ENCODE measurements around the gene MEST. TPM values are rescaled to one million over a fixed set of nuclear protein-coding genes. Genes with fewer than 3 reads are reported as not detected.
A peak's percentile ranks its signal among the peaks of the same experiment; 100 is the strongest.
"Not testable (repeated sequence)": the region's sequence is repeated elsewhere in the genome, so short reads cannot be mapped to it uniquely, and the experiment has no call there.

Gene MEST
- total and polyA plus RNA-seq, 3 experiments from 2014 or later, result 1.8 to 4.3 (median 2.7) TPM

DNA sequence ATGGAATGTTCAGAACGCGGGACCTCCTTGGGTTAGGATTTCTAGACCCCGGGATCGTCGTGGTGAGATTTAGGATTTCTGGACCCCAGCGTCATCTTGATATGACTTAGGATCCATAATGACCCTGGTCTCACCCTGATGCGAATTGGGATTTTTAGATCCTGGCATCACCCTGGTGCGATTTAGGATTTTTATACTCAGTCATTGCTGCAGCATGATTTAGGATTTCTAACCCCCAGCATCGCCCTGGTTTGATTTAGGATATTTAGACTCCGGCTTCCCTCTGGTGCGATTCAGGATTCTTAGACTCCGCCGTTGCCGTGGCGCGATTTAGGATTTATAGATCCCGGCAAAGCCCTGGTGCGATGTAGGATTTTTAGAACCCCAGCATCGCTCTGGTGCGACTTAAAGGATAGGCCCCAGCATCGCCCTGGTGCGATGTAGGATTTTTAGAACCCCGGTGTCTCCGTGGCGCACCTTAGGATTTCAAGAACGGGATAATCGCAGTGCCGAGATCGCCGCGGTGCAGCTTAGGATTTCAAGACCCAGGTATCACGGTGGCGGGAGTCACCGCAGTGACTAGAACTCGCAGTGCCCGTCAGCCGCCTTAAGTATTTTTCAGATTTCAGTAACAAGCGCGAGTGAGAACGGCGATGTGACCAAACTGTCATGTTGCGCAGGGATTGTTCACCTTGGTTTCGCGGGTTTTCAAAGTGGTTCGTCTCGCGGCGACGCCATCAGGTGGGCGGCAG is 814 bp downstream of the MEST start:
- Histone ChIP-seq H3K27ac (ENCODE audit: low read depth, low read length) (no peak overlapping the region), H3K4me3 (ENCODE audit: low read length) (no peak overlapping the region), H3K27me3 (ENCODE audit: insufficient read depth, low read length, poor library complexity, severe bottlenecking) (peaks cover 11% of the 10 kb centered on the region), H3K9me3 (ENCODE audit: low read length) (peaks cover 4% of the 10 kb centered on the region), H3K4me1 (ENCODE audit: insufficient read depth, low read length) (peaks cover 3% of the 10 kb centered on the region), H3K36me3 (ENCODE audit: insufficient read depth, low read length) (no peaks in the 10 kb centered on the region)
- peaks cover 0 to 2% (median 0%) of the 10 kb centered on the region in 5 donors for H3K9me3 Mint-ChIP-seq
- CTCF ChIA-PET, result no interaction called here
- H3K27ac Mint-ChIP-seq, result no peak overlapping the region
- peak overlapping the region in 6 of 7 donors; percentile 33 to 82 (median 49) for H3K4me3 Mint-ChIP-seq
- POLR2A ChIA-PET, result no interaction called here
- H3K4me1 Mint-ChIP-seq, result peaks cover 9 to 20% (median 15%) of the 10 kb centered on the region in 3 donors
- peak in 1 of 5 donors; percentile 28 for DNase-seq
- peaks cover 26 to 54% of the 10 kb centered on the region in 2 donors for H3K27me3 Mint-ChIP-seq
- peaks cover 0 to 1% (median 0%) of the 10 kb centered on the region in 3 donors for H3K36me3 Mint-ChIP-seq

DNA sequence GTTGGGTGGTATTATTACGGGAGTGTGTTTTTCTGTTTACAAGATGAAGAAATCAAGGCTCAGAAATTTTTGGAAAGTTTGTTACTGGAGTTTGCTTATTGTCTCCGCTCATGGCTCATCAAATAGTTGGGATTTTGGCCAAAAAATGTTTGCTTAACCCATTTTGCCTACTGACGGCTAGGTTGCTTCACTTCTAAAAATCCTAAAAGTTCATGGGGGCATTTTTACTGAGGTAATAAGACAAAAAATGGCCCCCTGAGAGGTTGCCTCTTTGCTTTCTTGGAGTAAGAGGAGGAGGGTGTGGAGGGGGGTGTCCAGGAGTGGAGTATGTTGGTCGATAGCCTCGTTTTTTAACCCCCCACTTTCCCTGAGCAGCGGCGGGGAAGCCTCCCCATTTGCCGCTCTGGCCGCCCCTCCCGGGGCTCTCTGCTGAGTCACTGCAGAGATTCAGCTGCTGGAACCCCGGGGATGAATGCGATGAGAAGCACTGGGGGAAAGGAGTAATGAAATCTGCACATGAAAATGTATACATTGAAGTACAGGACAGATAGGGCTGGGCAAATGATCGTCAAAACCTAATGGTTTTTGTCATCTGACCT is 1.5 kb downstream of the MEST start:
- H3K36me3 ChIP-seq (ENCODE audit: insufficient read depth, low read length), result no peaks in the 10 kb centered on the region
- H3K9me3 ChIP-seq (ENCODE audit: low read length), result peaks cover 4% of the 10 kb centered on the region
- Mint-ChIP-seq H3K27me3 (peaks cover 26 to 48% of the 10 kb centered on the region in 2 donors), H3K36me3 (peaks cover 0 to 3% (median 2%) of the 10 kb centered on the region in 3 donors), H3K9me3 (peaks cover 0 to 2% (median 0%) of the 10 kb centered on the region in 5 donors), H3K27ac (no peak overlapping the region), H3K4me3 (peak overlapping the region in 5 of 7 donors; percentile 23 to 49 (median 46)), H3K4me1 (peaks cover 9 to 20% (median 15%) of the 10 kb centered on the region in 3 donors)
- DNase-seq, result no peak
- no peak overlapping the region for H3K4me3 ChIP-seq (ENCODE audit: low read length)
- ChIA-PET POLR2A (no interaction called here), CTCF (no interaction called here)
- no peak overlapping the region for H3K27ac ChIP-seq (ENCODE audit: low read depth, low read length)
- peaks cover 3% of the 10 kb centered on the region for H3K4me1 ChIP-seq (ENCODE audit: insufficient read depth, low read length)
- peaks cover 11% of the 10 kb centered on the region for H3K27me3 ChIP-seq (ENCODE audit: insufficient read depth, low read length, poor library complexity, severe bottlenecking)

DNA sequence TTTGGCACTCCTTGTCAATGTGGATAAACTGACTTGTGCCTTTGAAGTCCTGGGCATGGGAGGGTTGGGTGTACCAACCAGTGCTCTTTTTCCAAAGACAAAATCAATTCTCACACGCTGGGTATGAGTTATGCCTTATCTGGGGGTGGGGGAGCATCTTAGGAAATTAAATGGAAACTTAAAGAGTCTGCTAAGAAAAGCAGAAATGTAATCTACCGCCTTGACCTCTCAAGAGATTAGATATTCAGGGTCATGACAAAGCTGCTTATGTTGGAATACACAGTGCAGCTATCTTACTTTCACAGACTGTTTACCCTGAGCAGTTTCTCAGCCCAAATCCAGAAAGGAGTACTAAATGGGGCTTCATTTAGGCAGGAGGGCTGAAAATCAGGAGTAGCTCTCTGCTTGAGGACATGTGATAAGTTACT is 2.6 kb downstream of the MEST start:
- no peak overlapping the region for H3K27ac ChIP-seq (ENCODE audit: low read depth, low read length)
- DNase-seq, result no peak
- no peaks in the 10 kb centered on the region for H3K36me3 ChIP-seq (ENCODE audit: insufficient read depth, low read length)
- H3K9me3 ChIP-seq (ENCODE audit: low read length), result peaks cover 4% of the 10 kb centered on the region
- Mint-ChIP-seq H3K4me3 (no peak overlapping the region), H3K4me1 (peaks cover 9 to 20% (median 15%) of the 10 kb centered on the region in 3 donors), H3K27me3 (peaks cover 17 to 38% of the 10 kb centered on the region in 2 donors), H3K9me3 (peaks cover 0 to 2% (median 0%) of the 10 kb centered on the region in 5 donors), H3K27ac (no peak overlapping the region), H3K36me3 (peaks cover 0 to 5% (median 2%) of the 10 kb centered on the region in 3 donors)
- H3K27me3 ChIP-seq (ENCODE audit: insufficient read depth, low read length, poor library complexity, severe bottlenecking), result peaks cover 11% of the 10 kb centered on the region
- H3K4me1 ChIP-seq (ENCODE audit: insufficient read depth, low read length), result peaks cover 3% of the 10 kb centered on the region
- POLR2A ChIA-PET, result no interaction called here
- H3K4me3 ChIP-seq (ENCODE audit: low read length), result no peak overlapping the region
- CTCF ChIA-PET, result interaction anchor here (1.0 kb wide), 1 partner anchor 241 kb away, joined by 3 read pairs; no protein-coding TSS in a partner anchor

- H3K27ac ChIP-seq (ENCODE audit: low read depth, low read length), result no peak overlapping the region
- no peak overlapping the region for H3K4me3 ChIP-seq (ENCODE audit: low read length)
- H3K27me3 Mint-ChIP-seq, result no peaks in the 10 kb centered on the region
- no peaks in the 10 kb centered on the region for H3K36me3 ChIP-seq (ENCODE audit: insufficient read depth, low read length)
- no peaks in the 10 kb centered on the region for H3K9me3 ChIP-seq (ENCODE audit: low read length)
- no peak for DNase-seq
- H3K27me3 ChIP-seq (ENCODE audit: insufficient read depth, low read length, poor library complexity, severe bottlenecking), result no peaks in the 10 kb centered on the region
- H3K36me3 Mint-ChIP-seq, result peaks cover 4 to 39% (median 14%) of the 10 kb centered on the region in 3 donors
- no peaks in the 10 kb centered on the region for H3K4me1 ChIP-seq (ENCODE audit: insufficient read depth, low read length)
- H3K9me3 Mint-ChIP-seq, result no peaks in the 10 kb centered on the region
- H3K4me1 Mint-ChIP-seq, result no peaks in the 10 kb centered on the region
- no peak overlapping the region for H3K4me3 Mint-ChIP-seq
- POLR2A ChIA-PET, result no interaction called here
- CTCF ChIA-PET, result no interaction called here
- no peak overlapping the region for H3K27ac Mint-ChIP-seq
Measured at GRCh38 chr7:130500463-130500862, 8.6 kb downstream of the MEST start.

DNA sequence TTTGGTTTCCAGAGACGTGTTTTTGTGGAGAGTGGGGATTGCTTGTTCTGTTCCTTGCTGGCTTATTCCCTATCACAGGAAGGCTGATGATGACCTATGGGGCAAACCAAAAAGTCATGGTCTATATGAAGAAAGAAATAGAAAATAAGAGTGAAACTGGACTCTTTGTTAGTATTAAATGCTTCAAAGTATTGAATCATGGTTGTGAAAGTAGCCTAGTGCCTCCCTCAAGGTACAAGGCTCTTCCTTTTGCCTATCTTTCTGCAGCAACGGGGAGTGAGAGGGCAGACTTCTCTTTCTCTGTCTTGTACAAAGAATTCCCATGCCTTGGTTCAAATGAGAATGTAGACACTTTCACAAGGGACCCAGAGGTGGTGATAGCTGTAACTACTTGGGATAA is 9.0 kb downstream of the MEST start:
- Mint-ChIP-seq H3K27ac (no peak overlapping the region), H3K4me1 (no peaks in the 10 kb centered on the region), H3K4me3 (no peak overlapping the region), H3K9me3 (no peaks in the 10 kb centered on the region), H3K27me3 (no peaks in the 10 kb centered on the region), H3K36me3 (peaks cover 4 to 39% (median 14%) of the 10 kb centered on the region in 3 donors)
- Histone ChIP-seq H3K27me3 (ENCODE audit: insufficient read depth, low read length, poor library complexity, severe bottlenecking) (no peaks in the 10 kb centered on the region), H3K9me3 (ENCODE audit: low read length) (no peaks in the 10 kb centered on the region), H3K36me3 (ENCODE audit: insufficient read depth, low read length) (no peaks in the 10 kb centered on the region), H3K4me3 (ENCODE audit: low read length) (no peak overlapping the region), H3K27ac (ENCODE audit: low read depth, low read length) (no peak overlapping the region), H3K4me1 (ENCODE audit: insufficient read depth, low read length) (no peaks in the 10 kb centered on the region)
- no peak for DNase-seq
- ChIA-PET CTCF (no interaction called here), POLR2A (no interaction called here)

DNA sequence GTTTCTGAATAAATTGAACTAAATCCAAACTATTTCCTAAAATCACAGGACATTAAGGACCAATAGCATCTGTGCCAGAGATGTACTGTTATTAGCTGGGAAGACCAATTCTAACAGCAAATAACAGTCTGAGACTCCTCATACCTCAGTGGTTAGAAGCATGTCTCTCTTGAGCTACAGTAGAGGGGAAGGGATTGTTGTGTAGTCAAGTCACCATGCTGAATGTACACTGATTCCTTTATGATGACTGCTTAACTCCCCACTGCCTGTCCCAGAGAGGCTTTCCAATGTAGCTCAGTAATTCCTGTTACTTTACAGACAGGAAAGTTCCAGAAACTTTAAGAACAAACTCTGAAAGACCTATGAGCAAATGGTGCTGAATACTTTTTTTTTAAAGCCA is 13.9 kb downstream of the MEST start:
- H3K4me3 Mint-ChIP-seq, result no peak overlapping the region
- Histone ChIP-seq H3K27me3 (ENCODE audit: insufficient read depth, low read length, poor library complexity, severe bottlenecking) (no peaks in the 10 kb centered on the region), H3K36me3 (ENCODE audit: insufficient read depth, low read length) (peaks cover 3% of the 10 kb centered on the region), H3K4me1 (ENCODE audit: insufficient read depth, low read length) (no peaks in the 10 kb centered on the region), H3K9me3 (ENCODE audit: low read length) (no peaks in the 10 kb centered on the region), H3K27ac (ENCODE audit: low read depth, low read length) (no peak overlapping the region), H3K4me3 (ENCODE audit: low read length) (no peak overlapping the region)
- H3K27ac Mint-ChIP-seq, result no peak overlapping the region
- no peaks in the 10 kb centered on the region for H3K9me3 Mint-ChIP-seq
- peaks cover 17 to 50% (median 22%) of the 10 kb centered on the region in 3 donors for H3K36me3 Mint-ChIP-seq
- no peak for DNase-seq
- CTCF ChIA-PET, result no interaction called here
- POLR2A ChIA-PET, result no interaction called here
- no peaks in the 10 kb centered on the region for H3K27me3 Mint-ChIP-seq
- no peaks in the 10 kb centered on the region for H3K4me1 Mint-ChIP-seq

- Mint-ChIP-seq H3K27me3 (no peaks in the 10 kb centered on the region), H3K27ac (no peak overlapping the region), H3K4me1 (no peaks in the 10 kb centered on the region), H3K4me3 (no peak overlapping the region), H3K36me3 (peaks cover 17 to 49% (median 22%) of the 10 kb centered on the region in 3 donors), H3K9me3 (no peaks in the 10 kb centered on the region)
- H3K9me3 ChIP-seq (ENCODE audit: low read length), result no peaks in the 10 kb centered on the region
- no peak for DNase-seq
- no peak overlapping the region for H3K27ac ChIP-seq (ENCODE audit: low read depth, low read length)
- ChIA-PET CTCF (no interaction called here), POLR2A (no interaction called here)
- no peaks in the 10 kb centered on the region for H3K4me1 ChIP-seq (ENCODE audit: insufficient read depth, low read length)
- no peak overlapping the region for H3K4me3 ChIP-seq (ENCODE audit: low read length)
- peaks cover 3% of the 10 kb centered on the region for H3K36me3 ChIP-seq (ENCODE audit: insufficient read depth, low read length)
- H3K27me3 ChIP-seq (ENCODE audit: insufficient read depth, low read length, poor library complexity, severe bottlenecking), result no peaks in the 10 kb centered on the region
Measured at GRCh38 chr7:130506358-130506757, 14.5 kb downstream of the MEST start.

DNA sequence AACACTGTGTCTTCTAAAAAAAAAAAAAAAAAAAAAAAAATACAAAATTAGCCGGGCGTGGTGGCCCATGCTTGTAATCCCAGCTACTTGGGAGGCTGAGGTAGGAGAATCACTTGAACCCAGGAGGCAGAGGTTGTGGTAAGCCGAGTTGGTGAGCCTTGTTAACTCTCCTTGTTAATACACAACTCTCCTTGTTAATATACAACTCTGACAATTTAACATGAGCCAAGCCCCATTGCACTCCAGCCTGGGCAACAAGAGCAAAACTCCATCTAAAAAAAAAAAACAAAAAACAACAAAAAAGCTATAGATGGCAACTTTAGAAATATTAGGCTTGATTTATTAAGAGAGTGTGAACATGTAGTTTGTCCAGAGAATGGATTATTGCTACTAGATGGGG is 20.2 kb downstream of the MEST start:
- POLR2A ChIA-PET; H3K4me3 Mint-ChIP-seq; H3K9me3 ChIP-seq (ENCODE audit: low read length); H3K4me1 Mint-ChIP-seq; H3K27ac Mint-ChIP-seq; H3K27me3 Mint-ChIP-seq; DNase-seq; H3K27me3 ChIP-seq (ENCODE audit: insufficient read depth, low read length, poor library complexity, severe bottlenecking); H3K4me1 ChIP-seq (ENCODE audit: insufficient read depth, low read length); H3K27ac ChIP-seq (ENCODE audit: low read depth, low read length); H3K4me3 ChIP-seq (ENCODE audit: low read length); H3K9me3 Mint-ChIP-seq; H3K36me3 ChIP-seq (ENCODE audit: insufficient read depth, low read length): not testable (repeated sequence)
- CTCF ChIA-PET, result interaction anchor here (0.7 kb wide), 1 partner anchor 10 kb away, joined by 3 read pairs; no protein-coding TSS in a partner anchor
- peaks cover 13 to 18% (median 14%) of the 10 kb centered on the region in 3 donors for H3K36me3 Mint-ChIP-seq

Data from CD8-positive, alpha-beta memory T cell (primary cell).